SK-N-SH (cell line): Measurements from ENCODE around the gene WDR83. TPM values are rescaled to one million over a fixed set of nuclear protein-coding genes. Genes with fewer than 3 reads are reported as not detected.
A peak's percentile ranks its signal among the peaks of the same experiment; 100 is the strongest.
"Not testable (repeated sequence)": the region's sequence is repeated elsewhere in the genome, so short reads cannot be mapped to it uniquely, and the experiment has no call there.

ENCODE experiments used
- CTCF ChIA-PET: fragments of 300-600, 350-600 bp; formaldehyde crosslinking; extraction: SDS; loops from one replicate; lab custom pipeline; 2021; lab: Yijun Ruan, JAX
- POLR2A ChIA-PET: fragments of 350-600 bp; sonication (Branson Sonifier 250); formaldehyde crosslinking; extraction: SDS; loops from one replicate; lab custom pipeline; 2020; ENCODE audit warnings: antibody characterized with exemption, inconsistent platforms; lab: Yijun Ruan, JAX
- DNase-seq: peaks from one replicate; pipeline ENCODE4 v3.0.0; 2012
- H2AFZ ChIP-seq: fragments of 200-600 bp; sonication (generic); 2 replicates; pipeline ENCODE4 v1.8.1; 2016; ENCODE audit warnings: antibody characterized with exemption, mild to moderate bottlenecking, low read depth
- H3F3A ChIP-seq: fragments of 200-600 bp; sonication (generic); replicated peaks from 2 replicates; pipeline ENCODE3; 2016; ENCODE audit warnings: antibody characterized with exemption, mild to moderate bottlenecking; ENCODE audit not compliant: insufficient read depth
- H3K27ac ChIP-seq, 2 experiments: fragments of 200-500 bp in 1 of 2; fragments of 200-600 bp in 1 of 2; sonication (Bioruptor generic) in 1 of 2; sonication (generic), shearing (Covaris generic) in 1 of 2; 2 replicates each; pipeline versions ENCODE4 v1.5.1 to v1.6.1; 2014 to 2016; ENCODE audit warnings: low read depth in 2 of 2, inconsistent platforms in 1 of 2, low read length in 1 of 2, mild to moderate bottlenecking in 1 of 2, mixed read lengths in 1 of 2
- H3K27me3 ChIP-seq: fragments of 200-600 bp; sonication (generic), shearing (Covaris generic); 2 replicates; pipeline ENCODE4 v1.6.1; 2016; ENCODE audit warnings: mixed run types; ENCODE audit not compliant: insufficient read depth
- H3K36me3 ChIP-seq, 2 experiments: fragments of 200-500 bp in 1 of 2; fragments of 200-600 bp in 1 of 2; sonication (Bioruptor generic) in 1 of 2; sonication (generic) in 1 of 2; replicated peaks in 1 of 2; 2 replicates each; pipeline versions ENCODE3 to v1.5.1; 2014 to 2016; ENCODE audit warnings: low read length in 1 of 2, mild to moderate bottlenecking in 1 of 2; ENCODE audit not compliant: insufficient read depth in 2 of 2, control insufficient read depth in 1 of 2
- H3K4me1 ChIP-seq, 2 experiments: fragments of 200-500 bp in 1 of 2; fragments of 200-600 bp in 1 of 2; sonication (Bioruptor generic) in 1 of 2; sonication (generic), shearing (Covaris generic) in 1 of 2; 2 replicates each; pipeline versions ENCODE4 v1.5.1 to v1.6.1; 2014 to 2016; ENCODE audit warnings: low read depth in 1 of 2, low read length in 1 of 2, mixed run types in 1 of 2; ENCODE audit not compliant: insufficient read depth in 2 of 2, control insufficient read depth in 1 of 2
- H3K4me2 ChIP-seq: fragments of 200-600 bp; sonication (generic), shearing (Covaris generic); 2 replicates; pipeline ENCODE4 v1.6.1; 2017; ENCODE audit warnings: mixed run types
- H3K4me3 ChIP-seq, 2 experiments: fragments of 200-500 bp in 1 of 2; fragments of 200-600 bp in 1 of 2; sonication (Bioruptor generic) in 1 of 2; sonication (generic), shearing (Covaris generic) in 1 of 2; 2 replicates each; pipeline versions ENCODE4 v1.5.1 to v1.8.1; 2014 to 2016; ENCODE audit warnings: low read depth in 2 of 2, inconsistent platforms in 1 of 2, low read length in 1 of 2, mild to moderate bottlenecking in 1 of 2, mixed read lengths in 1 of 2, moderate library complexity in 1 of 2
- H3K79me2 ChIP-seq: fragments of 200-600 bp; sonication (generic); 2 replicates; pipeline ENCODE4 v1.8.1; 2017; ENCODE audit warnings: mild to moderate bottlenecking; ENCODE audit not compliant: insufficient read depth
- H3K9ac ChIP-seq: fragments of 200-600 bp; sonication (generic); 2 replicates; pipeline ENCODE4 v1.6.1; 2017; ENCODE audit warnings: mixed run types
- H3K9me2 ChIP-seq: fragments of 200-600 bp; sonication (generic); 2 replicates; pipeline ENCODE4 v1.6.1; 2017; ENCODE audit warnings: mixed run types
- H3K9me3 ChIP-seq: fragments of 200-600 bp; sonication (generic); 2 replicates; pipeline ENCODE4 v1.6.1; 2017; ENCODE audit warnings: mixed run types, mild to moderate bottlenecking, moderate library complexity
- H4K20me1 ChIP-seq: fragments of 200-600 bp; sonication (generic); 2 replicates; pipeline ENCODE4 v1.6.1; 2017; ENCODE audit warnings: mild to moderate bottlenecking, mixed run types; ENCODE audit not compliant: insufficient read depth
- ELF1 ChIP-seq: IDR thresholded peaks from 2 replicates; pipeline ENCODE4 v1.4.0; 2012
- FOSL2 ChIP-seq: IDR thresholded peaks from 2 replicates; pipeline ENCODE4 v1.4.0; 2012; ENCODE audit warnings: low read depth, mild to moderate bottlenecking, moderate library complexity, borderline replicate concordance
- FOXM1 ChIP-seq: IDR thresholded peaks from 2 replicates; pipeline ENCODE4 v1.4.0; 2012; ENCODE audit warnings: low read depth, mild to moderate bottlenecking
- GABPA ChIP-seq: IDR thresholded peaks from 2 replicates; pipeline ENCODE4 v1.4.0; 2012; ENCODE audit warnings: low read depth, mild to moderate bottlenecking
- JUND ChIP-seq: IDR thresholded peaks from 2 replicates; pipeline ENCODE4 v1.4.0; 2012
- RAD21 ChIP-seq: IDR thresholded peaks from 2 replicates; pipeline ENCODE4 v1.6.1; 2012; ENCODE audit warnings: mild to moderate bottlenecking, low read length
- SMC3 ChIP-seq: IDR thresholded peaks from 2 replicates; pipeline ENCODE4 v1.6.1; 2012; ENCODE audit warnings: low read depth, low read length, improper control_type of control experiment
- TEAD4 ChIP-seq: IDR thresholded peaks from 2 replicates; pipeline ENCODE4 v1.4.0; 2012; ENCODE audit warnings: mild to moderate bottlenecking, borderline replicate concordance; ENCODE audit not compliant: insufficient read depth
- WGBS: methylation state at CpG from one replicate; pipeline ENCODE4 v1.1.6; 2017; ENCODE audit warnings: low lambda C conversion rate; 5-methylcytosine and 5-hydroxymethylcytosine counted together
- polyA plus RNA-seq, 3 experiments: library from polyadenylated mRNA; depleted of rRNA; stranded (reverse); fragments of >200 nt; gene quantifications; 2 replicates each; pipeline ENCODE4 v1.2.3, GENCODE V29; 2012
- TF ChIP-seq, protein P1 (sequence below): IDR thresholded peaks from 2 replicates; pipeline ENCODE4 v1.4.0; 2012; ENCODE audit warnings: low read depth
- TF ChIP-seq, protein P2 (sequence below): fragments of 200-600 bp; sonication (generic); IDR thresholded peaks from 2 replicates; pipeline ENCODE4 v1.6.1; 2017; ENCODE audit warnings: antibody characterized with exemption, mild to moderate bottlenecking, moderate library complexity

WDR83 gene
- polyA plus RNA-seq, 1 of the 3 experiments (the other 2 are of a cell fraction), result 18.2 TPM

DNA sequence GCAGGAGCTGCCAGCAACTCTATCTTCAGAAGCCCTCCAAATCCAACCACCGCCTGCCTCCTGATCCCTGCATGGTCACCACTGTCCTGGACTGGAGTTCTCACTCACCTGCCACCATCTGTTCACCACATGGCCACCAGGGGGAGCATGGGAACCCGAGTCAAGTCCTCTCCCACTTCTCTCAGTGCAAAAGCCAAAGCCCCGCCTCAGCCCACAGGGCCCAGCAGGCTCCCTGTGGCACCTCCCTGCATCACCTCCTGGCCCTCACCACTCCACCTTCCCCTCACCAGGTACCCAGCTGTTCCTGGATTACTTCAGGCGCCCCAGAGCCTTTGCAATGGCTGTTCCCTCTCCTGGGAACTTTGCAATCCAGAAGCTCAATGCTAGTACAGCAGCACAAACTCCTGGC is 9.8 kb downstream of the WDR83 start:
- ChIA-PET POLR2A (interaction anchor here (1.4 kb wide), 1 partner anchor 10 kb away, joined by 6 read pairs; the partner anchor contains the start of genes MAN2B1 and WDR83), CTCF (interaction anchor here (0.6 to 2.2 kb wide), 19 partner anchors 8 to 617 kb away, joined by 3 to 11 read pairs (median 3); partner anchors contain the start of genes FBXW9, MAN2B1, WDR83 and ZNF490)
- H3K9me2 ChIP-seq, result no peaks in the 10 kb centered on the region
- H3K27me3 ChIP-seq, result no peaks in the 10 kb centered on the region
- H3K9me3 ChIP-seq, result no peaks in the 10 kb centered on the region
- no peak overlapping the region for H3K9ac ChIP-seq
- peaks cover 0 to 4% of the 10 kb centered on the region in 2 experiments; a peak in 1 of 4 replicates for H3K4me1 ChIP-seq
- peaks cover 17% of the 10 kb centered on the region for H3F3A ChIP-seq
- peak; percentile 46 for TF ChIP-seq RAD21
- no peak for TF ChIP-seq TEAD4
- TF ChIP-seq, protein P1, sequence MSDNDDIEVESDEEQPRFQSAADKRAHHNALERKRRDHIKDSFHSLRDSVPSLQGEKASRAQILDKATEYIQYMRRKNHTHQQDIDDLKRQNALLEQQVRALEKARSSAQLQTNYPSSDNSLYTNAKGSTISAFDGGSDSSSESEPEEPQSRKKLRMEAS, result peak; percentile 44; the same call in 1 of the 2 replicates
- peak; percentile 42; the same call in 1 of the 2 replicates for TF ChIP-seq SMC3
- TF ChIP-seq, protein P2, sequence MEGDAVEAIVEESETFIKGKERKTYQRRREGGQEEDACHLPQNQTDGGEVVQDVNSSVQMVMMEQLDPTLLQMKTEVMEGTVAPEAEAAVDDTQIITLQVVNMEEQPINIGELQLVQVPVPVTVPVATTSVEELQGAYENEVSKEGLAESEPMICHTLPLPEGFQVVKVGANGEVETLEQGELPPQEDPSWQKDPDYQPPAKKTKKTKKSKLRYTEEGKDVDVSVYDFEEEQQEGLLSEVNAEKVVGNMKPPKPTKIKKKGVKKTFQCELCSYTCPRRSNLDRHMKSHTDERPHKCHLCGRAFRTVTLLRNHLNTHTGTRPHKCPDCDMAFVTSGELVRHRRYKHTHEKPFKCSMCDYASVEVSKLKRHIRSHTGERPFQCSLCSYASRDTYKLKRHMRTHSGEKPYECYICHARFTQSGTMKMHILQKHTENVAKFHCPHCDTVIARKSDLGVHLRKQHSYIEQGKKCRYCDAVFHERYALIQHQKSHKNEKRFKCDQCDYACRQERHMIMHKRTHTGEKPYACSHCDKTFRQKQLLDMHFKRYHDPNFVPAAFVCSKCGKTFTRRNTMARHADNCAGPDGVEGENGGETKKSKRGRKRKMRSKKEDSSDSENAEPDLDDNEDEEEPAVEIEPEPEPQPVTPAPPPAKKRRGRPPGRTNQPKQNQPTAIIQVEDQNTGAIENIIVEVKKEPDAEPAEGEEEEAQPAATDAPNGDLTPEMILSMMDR, result peak; percentile 83
- TF ChIP-seq GABPA, result no peak
- H3K36me3 ChIP-seq, result peaks cover 46% of the 10 kb centered on the region in 2 experiments
- H3K4me3 ChIP-seq, result peak overlapping the region in 1 of 2 experiments; percentile 20; a peak in 1 of 4 replicates
- H4K20me1 ChIP-seq, result peaks cover 12% of the 10 kb centered on the region
- WGBS, result 7% methylated on average over 2 of the region's 4 CpGs
- peaks cover 35% of the 10 kb centered on the region; the same call in 1 of the 2 replicates for H3K79me2 ChIP-seq
- H2AFZ ChIP-seq, result no peak overlapping the region
- H3K4me2 ChIP-seq, result no peak overlapping the region
- no peak overlapping the region; a peak in 1 of 4 replicates for H3K27ac ChIP-seq
- DNase-seq, result peak; percentile 87

DNA sequence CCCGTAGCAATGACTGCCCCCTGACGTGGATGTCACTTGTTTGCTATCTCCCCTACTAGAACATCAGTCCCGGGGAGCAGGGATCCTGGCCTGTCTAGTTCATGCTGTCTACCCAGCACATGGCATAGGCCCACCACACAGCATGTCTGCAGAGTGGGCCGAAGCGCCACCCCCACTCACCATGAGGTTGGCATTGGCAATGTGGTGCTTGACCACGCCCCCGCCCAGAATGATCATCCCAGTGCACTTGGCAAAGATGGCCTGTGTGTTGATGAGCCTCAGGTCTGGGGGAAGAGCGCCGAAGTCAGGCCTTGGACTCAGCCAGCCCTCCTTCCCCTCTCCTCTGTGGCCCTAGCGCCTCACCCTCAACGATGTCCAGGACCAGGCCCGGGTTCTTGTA is 10.3 kb downstream of the WDR83 start:
- DNase-seq, result no peak
- ChIA-PET CTCF (interaction anchor here (0.6 to 2.2 kb wide), 18 partner anchors 8 to 617 kb away, joined by 3 to 11 read pairs (median 4); partner anchors contain the start of genes FBXW9, MAN2B1, WDR83 and ZNF490), POLR2A (interaction anchor here (0.6 to 1.4 kb wide), 2 partner anchors 11 to 41 kb away, joined by 5 to 6 read pairs; partner anchors contain the start of genes MAN2B1 and WDR83)
- Histone ChIP-seq H3K9ac (no peak overlapping the region), H3K4me2 (no peak overlapping the region), H3K4me3 (no peak overlapping the region), H3K9me3 (no peaks in the 10 kb centered on the region), H3K36me3 (peaks cover 43 to 46% of the 10 kb centered on the region in 2 experiments), H3F3A (peaks cover 17% of the 10 kb centered on the region), H3K27ac (no peak overlapping the region), H3K79me2 (peaks cover 35% of the 10 kb centered on the region; the same call in 1 of the 2 replicates), H3K27me3 (no peaks in the 10 kb centered on the region), H3K4me1 (peaks cover 0 to 4% of the 10 kb centered on the region in 2 experiments; a peak in 1 of 4 replicates), H3K9me2 (no peaks in the 10 kb centered on the region), H2AFZ (no peak overlapping the region), H4K20me1 (peaks cover 12% of the 10 kb centered on the region)
- 96% methylated on average over 7 of the region's 12 CpGs for WGBS
- TF ChIP-seq FOXM1, result no peak
- TF ChIP-seq ELF1, result no peak
- no peak for TF ChIP-seq FOSL2
- TF ChIP-seq JUND, result no peak

DNA sequence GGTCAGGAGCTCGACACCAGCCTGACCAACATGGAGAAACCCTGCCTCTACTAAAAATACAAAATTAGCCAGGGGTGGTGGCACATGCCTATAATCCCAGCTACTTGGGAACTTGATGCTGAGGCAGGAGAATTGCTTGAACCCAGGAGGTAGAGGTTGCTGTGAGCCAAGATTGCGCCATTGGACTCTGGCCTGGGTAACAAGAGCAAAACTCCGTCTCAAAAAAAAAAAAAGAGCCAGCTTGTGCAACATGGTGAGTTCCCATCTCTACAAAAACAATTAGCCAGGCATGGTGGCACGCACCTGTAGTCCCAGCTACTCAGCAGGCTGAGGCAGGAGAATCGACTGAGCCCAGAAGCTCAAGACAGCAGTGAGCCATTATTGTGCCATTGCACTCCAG is 11.4 kb downstream of the WDR83 start:
- H4K20me1 ChIP-seq, result peaks cover 12% of the 10 kb centered on the region
- WGBS, result 96% methylated on average over 5 of the region's 5 CpGs
- H3K79me2 ChIP-seq, result peaks cover 35% of the 10 kb centered on the region; the same call in 1 of the 2 replicates
- H3K27ac ChIP-seq, DNase-seq, H3K27me3 ChIP-seq, H2AFZ ChIP-seq, H3K9me2 ChIP-seq, H3K4me3 ChIP-seq, H3K9ac ChIP-seq, H3K4me1 ChIP-seq, H3K9me3 ChIP-seq, H3K4me2 ChIP-seq: not testable (repeated sequence)
- peaks cover 15% of the 10 kb centered on the region for H3F3A ChIP-seq
- CTCF ChIA-PET, result interaction anchor here (0.9 to 2.2 kb wide), 7 partner anchors 8 to 170 kb away, joined by 3 to 11 read pairs (median 4); partner anchors contain the start of gene MAN2B1
- H3K36me3 ChIP-seq, result peaks cover 41 to 43% of the 10 kb centered on the region in 2 experiments
- POLR2A ChIA-PET, result interaction anchor here (1.1 kb wide), 1 partner anchor 9 kb away, joined by 4 read pairs; a partner anchor contains a TSS
